Activated naive CD4-positive, alpha-beta T cell treated with Interleukin-2 at 50 U/mL for 16 hours (primary cell): ENCODE data around the gene DOCK1.
"Not testable (repeated sequence)": the region's sequence is repeated elsewhere in the genome, so short reads cannot be mapped to it uniquely, and the experiment has no call there.

Source experiments
- DNase-seq: peaks from one replicate; pipeline ENCODE4 v3.0.0-alpha.2; 2020

Gene DOCK1

DNA sequence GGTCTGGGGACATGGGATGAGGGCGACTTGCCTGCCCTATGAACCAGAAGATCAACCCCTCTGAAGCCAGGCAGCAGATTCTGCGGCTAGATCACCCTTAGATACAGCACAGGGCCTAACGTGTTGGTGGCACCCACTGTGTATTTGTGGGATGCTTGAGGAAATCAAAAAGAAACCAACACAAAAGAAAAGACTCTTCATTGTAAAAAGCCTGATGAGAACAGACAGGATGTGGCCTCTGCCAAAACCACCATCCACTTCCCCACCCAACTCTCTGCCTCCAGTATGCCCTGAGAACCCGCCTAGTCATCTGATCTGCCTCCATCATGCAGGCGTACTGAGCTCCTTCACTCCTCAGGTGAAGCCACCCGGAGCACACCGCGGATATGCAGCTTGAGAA is 388.4 kb downstream of the DOCK1 start:
- DNase-seq, result peak; percentile 10

DNA sequence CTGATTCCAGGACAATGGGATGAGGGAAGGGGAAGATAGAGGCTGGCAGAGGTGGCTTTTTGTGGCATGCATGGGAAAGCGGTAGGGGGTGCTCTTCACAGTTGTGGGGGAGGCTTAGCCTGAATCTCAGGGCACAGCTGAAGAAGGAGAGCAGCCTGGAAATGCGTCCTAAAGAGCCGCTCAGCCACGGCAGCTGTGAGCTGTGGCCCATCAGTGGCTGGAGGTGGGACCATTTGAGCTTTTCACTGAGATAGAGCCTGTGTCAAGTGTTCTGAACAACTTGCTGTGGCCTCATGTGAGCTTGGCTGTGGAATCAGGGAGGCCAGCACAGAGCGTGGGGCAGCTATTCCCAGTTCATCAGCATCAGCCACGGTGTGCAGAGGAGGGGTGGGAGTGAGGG is 391.5 kb downstream of the DOCK1 start:
- DNase-seq, result no peak

DNA sequence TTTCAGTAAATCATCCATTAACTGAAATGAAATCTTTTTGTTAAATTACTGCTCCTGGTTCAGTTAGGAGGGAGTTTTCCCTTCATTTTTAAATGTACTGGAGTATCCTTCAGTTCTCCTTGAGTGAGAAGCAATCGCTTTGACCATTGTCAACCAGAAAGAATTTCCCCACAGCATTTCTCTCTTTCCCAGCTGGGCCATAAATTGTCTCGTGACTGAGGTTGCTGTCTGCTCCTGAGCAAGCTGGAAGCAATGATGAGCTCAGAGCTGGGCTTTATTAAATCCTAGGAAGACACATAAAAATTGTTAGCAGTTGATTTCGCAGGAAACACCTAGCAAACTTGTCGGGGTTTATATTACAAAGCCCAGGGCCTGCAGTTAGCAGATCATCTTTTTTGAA is 393.2 kb downstream of the DOCK1 start:
- no peak for DNase-seq

DNA sequence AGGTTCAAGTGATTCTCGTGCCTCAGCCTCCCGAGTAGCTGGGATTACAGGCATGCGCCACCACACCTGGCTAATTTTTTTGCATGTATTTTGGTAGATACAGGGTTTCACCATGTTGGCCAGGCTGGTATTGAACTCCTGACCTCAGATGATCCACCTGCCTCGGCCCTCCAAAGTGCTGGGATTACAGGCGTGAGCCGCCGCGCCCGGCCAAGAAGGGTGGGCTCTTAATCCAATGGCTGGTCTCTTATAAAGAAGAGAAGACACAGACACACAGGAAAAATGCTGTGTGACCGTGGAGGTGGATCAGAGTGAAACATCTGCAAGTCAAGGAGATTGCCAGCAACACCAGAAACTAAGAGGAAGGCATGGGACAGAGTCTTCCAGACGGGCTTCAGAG is 394.0 kb downstream of the DOCK1 start:
- not testable (repeated sequence) for DNase-seq

DNA sequence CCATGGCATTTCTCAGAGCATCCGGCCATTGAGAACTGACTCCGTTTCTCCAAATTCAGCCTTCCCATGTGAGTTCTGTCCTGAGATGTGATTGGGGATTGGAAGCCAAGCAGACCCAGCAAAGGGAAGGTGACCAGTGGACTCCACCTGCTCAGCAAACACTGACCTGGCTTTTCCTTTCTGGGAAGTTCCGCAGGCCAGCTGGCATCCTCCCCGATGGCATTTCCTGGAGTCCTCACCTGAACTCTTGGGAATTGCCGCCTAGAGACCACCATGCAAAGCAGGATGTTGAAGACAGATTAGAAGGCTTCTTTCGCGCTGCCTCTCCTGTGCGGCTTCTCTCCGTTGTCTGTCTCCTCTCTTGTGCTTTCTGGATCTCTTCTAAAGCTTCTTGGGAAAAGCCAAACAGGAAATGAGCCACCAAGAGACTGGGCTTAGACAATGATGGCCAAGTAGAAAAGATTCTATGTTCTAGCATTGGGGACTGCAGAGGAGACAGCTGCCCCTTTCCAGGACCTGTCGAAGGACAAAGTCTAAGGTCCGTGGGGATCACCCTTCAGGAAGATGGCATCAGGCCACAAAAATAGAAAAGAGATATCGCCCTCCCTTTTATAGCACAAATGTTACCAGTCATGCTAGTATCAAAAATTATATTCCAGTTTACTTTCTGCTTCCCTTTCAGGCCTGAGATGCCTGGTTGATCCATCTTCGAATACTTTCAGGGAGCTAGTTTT is 394.9 kb downstream of the DOCK1 start:
- DNase-seq, result no peak

DNA sequence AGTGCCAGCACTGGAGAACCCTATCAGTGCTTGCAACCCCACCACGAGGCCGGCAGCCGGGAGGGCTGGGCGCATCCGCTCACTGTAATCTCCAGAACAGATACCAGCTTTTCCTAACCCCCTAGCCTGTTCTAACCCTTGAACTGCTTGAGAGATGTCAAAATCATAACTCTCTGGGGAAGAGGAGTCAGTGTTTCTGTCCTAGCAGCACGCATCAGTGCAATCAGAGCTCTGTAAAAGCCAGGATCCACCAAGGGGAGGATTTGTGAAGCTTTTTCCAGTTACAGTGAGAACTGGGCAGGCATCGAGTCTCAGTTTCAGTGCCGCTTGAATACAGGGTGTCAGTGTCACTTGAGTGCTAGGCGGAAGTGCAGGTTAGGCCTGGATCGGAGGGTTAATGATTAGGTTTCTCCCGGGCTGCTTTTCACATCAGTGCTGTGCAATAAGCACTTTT is 395.7 kb downstream of the DOCK1 start:
- DNase-seq, result no peak

DNA sequence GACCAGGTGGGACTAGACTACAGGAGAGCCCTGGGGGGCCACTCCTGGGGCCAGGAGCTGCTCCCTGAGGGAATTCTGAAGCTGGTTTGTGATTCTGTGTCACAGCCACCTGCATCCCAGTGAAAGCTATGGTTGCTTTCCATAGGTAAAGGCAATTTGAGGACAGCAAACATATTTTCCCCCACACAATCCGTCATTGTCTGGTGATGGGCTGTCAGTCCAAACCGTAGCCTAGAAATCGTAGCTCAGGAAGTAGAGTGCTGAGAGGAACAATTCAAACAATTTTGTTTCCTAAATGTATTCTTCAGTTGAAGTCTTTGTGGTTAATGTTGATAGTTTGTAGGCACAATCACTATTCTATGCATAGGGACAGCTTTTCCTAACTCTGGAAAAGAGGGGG is 397.1 kb downstream of the DOCK1 start:
- no peak for DNase-seq

DNA sequence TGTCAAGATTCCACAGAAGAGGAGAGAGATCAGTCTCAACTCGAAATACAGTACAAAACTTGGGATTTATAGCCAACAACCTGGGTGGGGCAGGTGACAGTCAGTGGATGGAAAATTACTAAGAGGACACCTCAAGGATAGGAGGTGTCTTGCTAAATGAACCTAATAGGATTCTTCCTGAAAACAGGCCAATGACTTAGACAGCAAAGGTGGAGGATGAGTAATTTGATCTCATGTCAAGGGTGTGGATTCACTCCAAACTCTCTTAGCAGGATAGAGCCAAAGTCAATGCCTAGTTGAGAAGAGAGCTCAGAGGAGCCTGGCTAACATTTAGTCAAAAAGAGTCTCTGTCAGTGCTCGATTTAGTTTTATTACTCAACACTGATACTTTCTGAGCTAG is 397.9 kb downstream of the DOCK1 start:
- DNase-seq, result no peak

DNA sequence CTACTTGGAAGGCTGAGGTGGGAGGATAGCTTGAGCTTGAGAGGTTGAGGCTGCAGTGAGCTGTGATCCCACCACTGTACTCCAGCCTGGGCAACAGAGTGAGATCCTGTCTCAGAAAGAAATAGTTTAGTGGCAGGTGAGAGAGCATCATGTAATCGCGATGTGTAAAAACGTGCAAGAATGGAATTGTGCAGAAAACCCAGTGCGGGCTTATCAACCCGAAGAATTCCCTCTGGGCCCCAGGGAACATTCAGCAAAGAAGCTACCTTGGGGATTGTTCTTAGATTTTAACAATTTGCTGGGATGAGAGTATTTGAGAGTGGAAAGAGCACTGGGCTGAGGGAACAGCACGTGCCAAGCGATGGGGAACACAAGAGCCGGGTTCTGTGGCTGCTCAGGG is 398.5 kb downstream of the DOCK1 start:
- DNase-seq, result no peak

DNA sequence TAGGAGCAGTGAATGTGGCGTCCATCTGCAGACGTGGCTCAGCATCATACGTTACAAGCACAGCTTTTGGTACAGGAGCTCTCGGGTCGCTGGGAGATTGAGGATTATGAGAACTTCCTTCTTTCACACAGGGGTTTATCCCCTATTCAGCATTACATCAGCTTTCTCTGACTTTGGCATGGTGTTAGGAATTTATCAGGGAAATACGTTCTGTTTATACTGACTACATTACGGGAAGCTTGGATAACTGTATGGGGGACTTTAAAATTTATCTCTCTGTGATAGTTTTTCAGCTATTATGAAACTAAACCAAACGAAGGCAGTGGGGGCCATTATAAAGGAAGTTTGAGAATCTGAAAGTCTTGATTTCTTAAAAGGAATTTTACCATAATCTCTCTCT is 401.3 kb downstream of the DOCK1 start:
- DNase-seq, result no peak

DNA sequence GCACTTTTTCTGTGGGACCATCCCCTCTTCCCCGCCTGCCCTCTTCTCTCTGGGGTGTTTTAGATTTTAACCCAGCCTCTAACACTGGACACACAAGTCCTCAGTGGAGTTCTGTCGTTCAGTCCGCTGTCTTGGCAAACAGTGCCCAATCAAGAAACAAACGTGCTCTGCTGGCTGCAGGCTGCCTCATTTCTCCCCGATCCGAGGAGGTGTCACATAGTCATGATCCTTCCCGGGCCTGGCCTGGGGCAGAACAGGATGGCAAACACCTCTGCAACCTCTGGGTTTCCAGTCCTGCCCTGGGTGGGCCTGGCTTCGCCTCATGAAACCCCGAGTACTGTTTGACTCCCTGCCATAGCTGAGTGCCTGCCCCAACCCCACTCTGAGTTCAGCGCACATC is 402.1 kb downstream of the DOCK1 start:
- DNase-seq, result no peak

DNA sequence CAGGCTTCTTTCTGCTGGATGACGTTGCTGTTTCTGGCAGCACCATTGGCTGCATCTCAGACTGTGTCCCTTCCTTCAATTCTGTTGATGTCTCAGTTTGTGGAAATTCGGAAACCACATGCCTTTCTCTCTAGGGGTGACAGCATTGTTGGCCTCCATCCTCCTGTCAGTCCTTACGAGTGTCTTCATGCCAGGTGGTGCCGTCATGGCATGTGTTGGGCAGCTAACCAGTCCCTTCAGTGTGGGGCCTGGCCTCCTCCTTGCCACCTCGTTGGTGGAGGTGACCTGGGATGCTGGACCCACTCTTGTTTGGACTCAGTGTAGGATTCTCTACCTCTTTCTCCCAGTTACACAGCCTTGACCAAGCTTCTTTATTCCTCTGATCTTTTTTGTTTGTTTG is 402.8 kb downstream of the DOCK1 start:
- DNase-seq, result no peak

DNA sequence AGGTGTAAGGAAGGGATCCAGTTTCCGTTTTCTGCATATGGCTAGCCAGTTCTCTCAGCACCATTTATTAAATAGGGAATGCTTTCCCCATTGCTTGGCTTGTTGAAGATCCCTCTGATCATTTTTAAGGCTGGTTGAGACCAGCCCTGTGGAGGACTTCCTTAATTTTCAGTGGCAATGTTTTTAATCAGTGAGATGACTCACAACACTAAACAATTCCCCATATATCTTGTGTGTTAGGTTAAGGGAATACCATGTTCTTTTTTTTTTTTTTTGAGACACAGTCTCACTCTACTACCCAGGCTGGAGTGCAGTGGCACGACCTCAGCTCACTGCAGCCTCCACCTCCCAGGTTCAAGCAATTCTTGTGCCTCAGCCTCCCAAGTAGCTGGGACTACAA is 404.4 kb downstream of the DOCK1 start:
- not testable (repeated sequence) for DNase-seq

DNA sequence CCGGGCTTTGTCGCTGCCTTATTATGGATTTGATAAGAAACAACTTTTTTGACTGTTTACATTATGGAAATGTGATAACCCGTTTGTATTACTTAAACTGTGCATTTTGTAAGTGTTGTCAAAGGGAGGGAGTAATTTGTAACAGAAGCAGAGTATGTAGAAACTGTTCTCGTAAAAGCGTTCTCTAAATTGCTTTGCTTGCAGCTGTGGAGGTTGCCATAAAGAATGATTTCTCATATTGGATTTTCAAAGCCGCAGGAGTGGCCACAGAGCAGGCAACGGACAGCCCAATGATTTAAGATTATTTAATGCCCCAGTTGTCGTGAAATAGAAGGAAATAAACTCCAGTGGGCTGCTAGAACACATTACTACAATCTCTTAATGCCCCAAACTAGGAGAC is 405.2 kb downstream of the DOCK1 start:
- no peak for DNase-seq

DNA sequence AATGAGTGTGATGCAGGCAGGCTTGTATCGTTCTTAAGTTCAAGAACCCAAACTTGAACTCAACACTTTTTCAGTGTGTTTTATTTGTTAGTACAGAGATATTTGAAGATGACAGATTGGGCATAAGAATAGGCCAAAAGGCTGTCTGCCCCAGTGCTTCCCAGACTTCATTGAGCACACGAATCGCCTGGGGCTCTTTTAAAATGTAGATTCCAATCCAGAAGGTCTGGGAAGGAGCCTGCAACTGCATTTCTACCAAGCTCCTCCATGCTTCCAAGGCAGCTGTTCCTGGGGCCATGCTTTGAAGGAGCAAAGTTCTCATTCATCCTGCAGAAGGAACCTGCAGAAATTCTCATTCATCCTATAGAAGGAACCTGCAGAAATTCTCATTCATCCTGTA is 405.7 kb downstream of the DOCK1 start:
- DNase-seq, result no peak

DNA sequence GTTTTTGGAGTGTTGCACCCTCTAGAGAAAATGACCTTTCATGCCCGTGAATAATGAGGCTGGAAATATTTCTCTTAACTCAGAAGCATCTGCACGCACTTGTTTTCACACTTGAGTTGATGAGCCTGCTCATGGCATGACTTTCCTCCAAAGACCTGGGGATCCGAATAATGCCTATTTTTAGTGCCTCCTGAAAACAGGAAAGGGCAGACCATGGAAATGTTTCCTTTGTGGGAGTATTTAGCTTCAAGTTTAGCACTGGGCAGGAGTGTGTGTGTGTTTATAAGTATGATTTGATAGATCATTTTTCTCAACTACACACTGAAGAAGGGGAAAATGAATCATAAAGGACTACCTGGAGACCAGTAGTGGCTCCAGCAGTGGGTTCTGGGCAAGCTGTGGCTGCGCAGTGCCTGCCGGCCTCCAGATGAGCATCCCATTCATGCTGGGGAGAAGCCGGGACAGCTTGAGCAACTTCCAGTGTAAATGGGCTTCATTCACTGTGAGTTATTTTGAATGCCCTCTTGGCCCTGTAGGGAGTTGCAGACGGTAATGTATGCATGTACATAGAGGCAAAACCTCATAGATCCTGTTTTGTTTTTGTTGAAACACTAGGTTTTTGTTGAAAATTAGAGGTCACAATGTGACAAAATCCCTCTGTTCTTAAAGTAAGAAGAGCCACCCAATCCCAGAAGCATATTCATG is 408.9 kb downstream of the DOCK1 start:
- no peak for DNase-seq

DNA sequence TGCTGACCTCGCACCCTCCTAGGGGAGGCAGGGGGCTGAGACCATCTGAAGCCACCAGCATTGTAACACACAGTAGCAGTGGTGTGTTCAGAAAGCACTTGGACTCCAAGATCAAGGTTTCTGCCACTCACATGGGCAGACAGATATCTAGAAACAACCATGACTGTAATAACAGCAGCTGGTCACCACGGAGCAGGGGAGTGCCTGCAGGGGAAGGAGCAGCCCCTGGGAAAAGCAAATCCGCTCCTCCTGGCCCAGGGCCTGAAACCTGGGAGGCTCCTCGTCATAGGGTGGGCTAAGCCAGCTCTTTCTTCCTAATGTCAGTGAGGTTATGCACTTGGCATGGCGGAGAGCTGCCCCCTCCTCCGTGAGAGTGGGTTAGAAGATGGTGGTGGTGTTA is 409.6 kb downstream of the DOCK1 start:
- DNase-seq, result no peak

DNA sequence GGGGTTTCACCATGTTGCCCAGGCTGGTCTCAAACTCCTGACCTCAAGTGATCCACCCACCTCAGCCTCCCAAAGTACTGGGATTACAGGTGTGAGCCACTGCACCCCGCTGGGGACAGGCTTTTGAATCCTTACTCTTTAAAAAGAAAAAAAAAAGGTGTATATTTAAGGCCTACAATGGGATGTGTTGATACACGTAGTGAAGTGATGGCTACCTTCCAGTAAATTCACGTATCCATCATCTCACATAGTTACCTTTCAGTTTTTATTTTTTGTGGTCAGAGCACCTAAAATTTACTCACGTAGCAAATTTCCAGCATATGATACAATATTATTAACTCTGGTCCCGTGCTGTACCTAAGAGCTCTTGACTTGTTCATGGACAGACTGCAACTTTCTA is 410.7 kb downstream of the DOCK1 start:
- DNase-seq, result no peak

DNA sequence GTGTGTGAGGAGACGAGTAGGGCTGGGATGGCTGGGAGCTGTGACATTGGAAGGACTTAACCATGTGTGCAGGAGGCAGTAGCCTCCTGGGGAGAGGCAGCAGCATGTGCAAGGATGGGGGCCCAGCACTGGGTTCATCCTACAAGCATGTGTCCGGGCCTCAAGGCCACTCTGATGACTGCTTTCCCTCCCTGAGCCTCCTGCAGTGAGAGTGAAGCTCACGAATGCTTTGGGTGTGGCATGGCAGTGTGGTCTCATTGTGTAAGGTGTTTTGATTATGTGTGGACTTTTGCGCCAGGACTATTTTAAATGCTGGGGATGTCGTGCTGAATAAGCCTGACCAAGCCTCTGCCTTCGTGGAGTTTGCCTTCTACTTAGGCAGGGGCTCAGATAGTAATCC is 413.2 kb downstream of the DOCK1 start:
- DNase-seq, result no peak

DNA sequence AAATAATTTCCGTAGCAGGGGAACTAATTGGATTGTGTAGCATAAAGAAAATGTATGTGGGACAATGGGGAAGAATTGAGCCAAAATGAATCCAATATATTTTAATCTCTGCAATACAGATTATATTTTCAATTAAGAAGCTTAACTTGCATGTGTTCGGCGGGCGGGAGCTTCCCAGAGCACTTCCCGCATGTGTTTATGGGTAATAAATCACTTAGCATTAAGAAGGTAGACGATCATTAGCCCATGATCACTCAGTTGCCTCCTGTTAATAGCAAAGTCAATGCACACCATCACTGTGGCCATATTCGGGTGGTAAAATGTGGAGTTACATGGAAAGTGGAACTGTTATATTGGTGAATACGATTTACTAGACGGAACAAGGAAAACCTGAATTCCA is 414.0 kb downstream of the DOCK1 start:
- DNase-seq, result no peak

DNA sequence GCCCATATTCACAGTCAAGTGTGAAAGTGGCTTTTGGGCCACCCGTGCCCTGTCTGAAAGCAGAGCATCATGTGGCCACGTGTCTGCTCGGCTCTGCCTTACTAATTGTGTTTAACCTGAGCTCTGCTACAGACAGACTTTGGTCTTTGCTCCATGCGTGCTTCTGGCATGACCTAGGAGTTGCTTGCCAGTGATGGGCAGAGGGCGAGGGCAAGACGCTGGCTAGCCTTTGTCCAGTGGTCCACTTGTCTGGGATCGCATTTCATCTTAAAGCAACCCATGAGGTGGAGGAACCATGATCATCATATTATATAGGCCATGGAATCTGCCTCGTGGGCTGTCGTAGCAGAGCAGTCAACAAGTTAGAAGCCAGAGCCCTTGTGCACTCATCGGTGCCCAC is 414.5 kb downstream of the DOCK1 start:
- no peak for DNase-seq

DNA sequence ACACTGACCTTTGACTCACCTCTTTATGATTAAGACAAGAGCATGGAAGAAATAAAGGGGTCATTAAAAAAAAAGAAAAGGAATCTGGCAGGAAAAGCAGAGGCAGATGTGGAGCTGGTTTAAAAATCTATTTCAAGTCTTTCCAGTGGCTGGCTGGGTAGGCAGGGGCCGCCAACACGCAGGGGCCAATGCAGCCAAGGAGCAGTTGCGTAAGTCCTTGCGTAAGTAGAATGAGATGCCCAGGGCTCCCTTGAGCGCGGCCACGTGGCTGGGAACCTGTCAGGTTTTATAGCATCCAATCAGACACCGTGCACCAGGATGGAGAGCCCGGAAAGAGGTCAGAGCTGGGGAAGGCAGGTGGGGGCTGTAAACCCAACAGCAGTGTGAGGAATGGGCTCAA is 414.9 kb downstream of the DOCK1 start:
- DNase-seq, result no peak

DNA sequence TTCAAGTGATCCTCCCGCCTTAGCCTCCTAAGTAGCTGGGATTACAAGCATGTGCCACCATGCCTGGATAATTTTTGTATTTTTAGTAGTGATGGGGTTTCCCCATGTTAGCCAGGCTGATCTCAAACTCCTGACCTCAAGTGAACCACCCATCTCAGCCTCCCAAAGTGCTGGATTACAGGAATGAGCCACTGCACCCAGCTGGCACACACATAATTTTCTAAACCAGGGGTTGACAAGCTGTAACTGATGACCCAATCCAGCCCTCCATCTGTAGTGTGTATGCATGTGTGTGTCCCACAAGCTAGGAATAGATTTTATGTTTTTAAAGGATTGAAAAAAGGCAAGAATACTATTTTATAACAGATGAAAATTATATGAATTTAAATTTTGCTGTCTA is 417.1 kb downstream of the DOCK1 start:
- no peak for DNase-seq

DNA sequence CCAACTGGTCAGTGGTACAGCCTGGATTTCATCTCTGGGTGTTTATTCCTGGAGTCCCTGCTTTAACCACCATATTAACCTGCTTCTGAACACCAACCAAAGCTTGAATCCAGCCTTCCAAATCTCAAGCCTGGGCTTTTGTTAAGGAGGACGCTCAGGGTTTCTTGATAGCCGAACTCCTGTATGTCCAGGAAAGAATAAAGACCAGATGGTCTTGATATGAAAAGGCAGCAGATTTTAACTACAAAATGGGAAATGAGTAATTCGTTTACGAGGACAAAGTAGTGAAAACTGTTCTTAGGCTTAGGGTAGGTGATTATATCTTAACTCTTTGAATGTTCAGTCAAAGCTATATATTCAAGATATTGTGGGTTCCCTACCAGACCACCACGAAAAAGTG is 420.3 kb downstream of the DOCK1 start:
- no peak for DNase-seq

DNA sequence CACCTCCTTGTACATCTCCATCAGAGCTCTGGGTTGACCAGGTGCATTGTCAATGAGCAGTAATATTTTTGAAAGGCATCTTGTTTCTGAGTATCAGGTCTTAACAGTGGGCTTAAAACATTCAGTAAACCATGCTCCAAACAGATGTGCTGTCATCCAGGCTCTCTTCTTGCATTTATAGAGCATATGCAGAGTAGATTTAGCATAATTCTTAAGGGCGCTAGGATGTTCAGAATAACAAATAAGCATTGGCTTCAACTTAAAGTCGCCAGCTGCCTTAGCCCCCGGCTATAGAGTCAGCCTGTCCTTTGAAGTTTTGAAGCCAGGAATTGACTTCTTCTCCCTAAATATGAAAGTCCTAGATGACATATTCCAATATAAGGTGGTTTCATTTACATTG is 421.7 kb downstream of the DOCK1 start:
- no peak for DNase-seq
